ENCODE measurements around the gene TNPO3. TPM values are rescaled to one million over a fixed set of nuclear protein-coding genes. Genes with fewer than 3 reads are reported as not detected.

The TNPO3 gene
- total and polyA plus RNA-seq, 2 donors from 2014 or later = 20.1 to 35.7 TPM

GRCh38 chr7:128933180-128933891 lies 121.6 kb downstream of the TNPO3 start:
- TF ChIP-seq CTCF (IDR thresholded peaks at IDR 0.05; ENCODE audit: borderline replicate concordance, extremely low read depth, insufficient read depth) = no peak
- Histone ChIP-seq H3K36me3 (ENCODE audit: control insufficient read depth in 2 of 3, insufficient read depth in 3 of 3, low read length in 3 of 3) (no peaks in the 10 kb centered on the region), H3K4me1 (ENCODE audit: control insufficient read depth in 2 of 3, insufficient read depth in 2 of 3, low read depth in 1 of 3, low read length in 3 of 3) (peaks cover 0 to 9% (median 7%) of the 10 kb centered on the region in 3 donors), H3K9me3 (ENCODE audit: control insufficient read depth in 2 of 3, insufficient read depth in 1 of 3, low read length in 3 of 3) (no peaks in the 10 kb centered on the region), H3K27me3 (ENCODE audit: control insufficient read depth, insufficient read depth, low read length) (no peaks in the 10 kb centered on the region), H3K9ac (ENCODE audit: low read length in 3 of 3) (no peak overlapping the region), H3K4me3 (ENCODE audit: low read length in 3 of 3) (no peak overlapping the region), H3K27ac (ENCODE audit: low read depth in 2 of 2, low read length in 2 of 2) (no peak overlapping the region)
- peak in 3 of 5 donors; percentile 12 to 66 (median 31) for DNase-seq
- intact Hi-C loops (cut with DNase I) = no loop called here
- no peak for FAIRE-seq

GRCh38 chr7:128932862-128933179 lies 122.1 kb downstream of the TNPO3 start:
- intact Hi-C loops (cut with DNase I) = no loop called here
- peaks cover 0 to 9% (median 7%) of the 10 kb centered on the region in 3 donors for H3K4me1 ChIP-seq (ENCODE audit: control insufficient read depth in 2 of 3, insufficient read depth in 2 of 3, low read depth in 1 of 3, low read length in 3 of 3)
- no peak overlapping the region for H3K4me3 ChIP-seq (ENCODE audit: low read length in 3 of 3)
- no peaks in the 10 kb centered on the region for H3K9me3 ChIP-seq (ENCODE audit: control insufficient read depth in 2 of 3, insufficient read depth in 1 of 3, low read length in 3 of 3)
- no peak for DNase-seq
- no peak overlapping the region for H3K27ac ChIP-seq (ENCODE audit: low read depth in 2 of 2, low read length in 2 of 2)
- H3K9ac ChIP-seq (ENCODE audit: low read length in 3 of 3) = no peak overlapping the region
- no peaks in the 10 kb centered on the region for H3K27me3 ChIP-seq (ENCODE audit: control insufficient read depth, insufficient read depth, low read length)
- no peak for TF ChIP-seq CTCF (IDR thresholded peaks at IDR 0.05; ENCODE audit: borderline replicate concordance, extremely low read depth, insufficient read depth)
- FAIRE-seq = no peak
- no peaks in the 10 kb centered on the region for H3K36me3 ChIP-seq (ENCODE audit: control insufficient read depth in 2 of 3, insufficient read depth in 3 of 3, low read length in 3 of 3)

- Histone ChIP-seq H3K27me3 (ENCODE audit: control insufficient read depth, insufficient read depth, low read length) (no peaks in the 10 kb centered on the region), H3K9ac (ENCODE audit: low read length in 3 of 3) (no peak overlapping the region), H3K36me3 (ENCODE audit: control insufficient read depth in 2 of 3, insufficient read depth in 3 of 3, low read length in 3 of 3) (no peaks in the 10 kb centered on the region), H3K27ac (ENCODE audit: low read depth in 2 of 2, low read length in 2 of 2) (no peak overlapping the region), H3K4me1 (ENCODE audit: control insufficient read depth in 2 of 3, insufficient read depth in 2 of 3, low read depth in 1 of 3, low read length in 3 of 3) (peaks cover 0 to 7% (median 5%) of the 10 kb centered on the region in 3 donors), H3K4me3 (ENCODE audit: low read length in 3 of 3) (no peak overlapping the region), H3K9me3 (ENCODE audit: control insufficient read depth in 2 of 3, insufficient read depth in 1 of 3, low read length in 3 of 3) (no peaks in the 10 kb centered on the region)
- DNase-seq (peak in 2 of 5 donors; percentile 7 to 31), FAIRE-seq (no peak)
- TF ChIP-seq CTCF (IDR thresholded peaks at IDR 0.05; ENCODE audit: borderline replicate concordance, extremely low read depth, insufficient read depth) = no peak
- intact Hi-C loops (cut with DNase I) = no loop called here
These were observed 122.7 kb downstream of the TNPO3 start for GRCh38 chr7:128931965-128932861.
